Forelimb muscle (tissue), 1 donor: ENCODE data around the gene GOLGA8G. TPM values are rescaled to one million over a fixed set of nuclear protein-coding genes. Genes with fewer than 3 reads are reported as not detected.
"Not testable (repeated sequence)": the region's sequence is repeated elsewhere in the genome, so short reads cannot be mapped to it uniquely, and the experiment has no call there.

Experiments used
- DNase-seq: peaks from one replicate; pipeline ENCODE4 v3.0.0-alpha.2; 2013; ENCODE audit warnings: low read depth
- polyA plus RNA-seq: library from polyadenylated mRNA; unstranded; fragments of 120-200 nt; gene quantifications from one replicate; pipeline ENCODE4 v1.2.1, GENCODE V29; 2013; ENCODE audit not compliant: insufficient read length

The GOLGA8G gene, protein sequence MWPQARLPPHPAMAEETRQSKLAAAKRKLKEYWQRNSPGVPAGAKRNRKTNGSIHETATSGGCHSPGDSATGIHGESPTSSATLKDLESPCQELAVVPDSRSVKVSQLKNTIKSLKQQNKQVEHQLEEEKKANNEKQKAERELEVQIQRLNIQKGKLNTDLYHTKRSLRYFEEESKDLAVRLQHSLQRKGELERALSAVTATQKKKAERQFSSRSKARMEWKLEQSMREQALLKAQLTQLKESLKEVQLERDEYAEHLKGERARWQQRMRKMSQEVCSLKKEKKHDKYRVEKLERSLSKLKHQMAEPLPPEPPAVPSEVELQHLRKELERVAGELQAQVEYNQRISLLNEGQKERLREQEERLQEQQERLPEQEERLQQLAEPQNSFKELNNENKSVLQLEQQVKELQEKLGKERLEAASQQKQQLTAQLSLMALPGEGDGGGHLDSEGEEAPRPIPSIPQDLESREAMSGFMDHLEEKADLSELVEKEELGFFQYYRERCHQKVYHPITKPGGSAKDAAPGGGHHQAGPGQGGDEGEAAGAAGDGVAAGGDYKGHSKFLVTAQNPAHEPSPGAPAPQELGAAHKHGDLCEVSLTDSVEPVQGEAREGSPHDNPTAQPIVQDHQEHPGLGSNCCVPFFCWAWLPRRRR
- 0.13 TPM for polyA plus RNA-seq

DNA sequence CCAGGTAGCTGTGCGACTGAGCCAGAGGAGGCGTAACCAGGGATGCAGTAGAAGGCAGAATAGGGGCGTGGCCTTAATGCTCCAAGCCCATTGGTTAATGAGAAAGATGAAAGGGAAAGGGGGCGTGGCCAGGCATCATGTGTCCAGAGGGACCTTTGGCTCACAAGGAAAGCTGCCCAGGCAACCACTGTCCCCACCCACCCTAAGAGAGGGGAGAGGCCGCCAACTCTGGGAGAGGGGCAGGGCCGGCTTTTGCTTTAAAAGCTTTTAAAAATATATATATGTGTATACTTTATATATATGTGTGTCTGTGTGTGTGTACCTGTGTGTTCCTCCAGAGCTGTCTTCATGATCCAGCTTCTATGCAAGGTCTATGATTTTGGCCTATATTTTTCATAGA, at the start of gene GOLGA8G:
TSS of gene GOLGA8G (minus strand) at position 18 of the 400 bp plus-strand sequence. CDS start 62 bp downstream, outside the sequence.
- not testable (repeated sequence) for DNase-seq

DNA sequence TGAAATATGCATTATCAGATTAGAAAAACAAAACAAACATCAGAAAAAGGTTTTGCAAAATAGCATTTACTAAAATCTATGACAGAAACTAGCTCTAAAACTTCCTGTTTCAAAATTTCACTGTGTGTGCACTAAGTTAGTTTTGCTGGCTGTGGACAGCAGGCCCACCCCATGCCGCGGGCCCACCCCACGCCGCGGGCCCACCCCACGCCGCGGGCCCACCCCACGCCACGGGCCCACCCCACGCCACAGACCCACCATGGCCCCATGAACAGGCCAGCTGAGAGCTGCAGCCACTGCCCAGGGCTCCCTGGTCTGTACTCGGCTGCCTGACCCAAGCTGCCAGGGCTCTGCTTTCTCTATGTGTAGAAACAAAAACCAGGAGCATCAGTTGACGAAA, 40.6 kb upstream of the GOLGA8G start:
- DNase-seq: not testable (repeated sequence)

DNA sequence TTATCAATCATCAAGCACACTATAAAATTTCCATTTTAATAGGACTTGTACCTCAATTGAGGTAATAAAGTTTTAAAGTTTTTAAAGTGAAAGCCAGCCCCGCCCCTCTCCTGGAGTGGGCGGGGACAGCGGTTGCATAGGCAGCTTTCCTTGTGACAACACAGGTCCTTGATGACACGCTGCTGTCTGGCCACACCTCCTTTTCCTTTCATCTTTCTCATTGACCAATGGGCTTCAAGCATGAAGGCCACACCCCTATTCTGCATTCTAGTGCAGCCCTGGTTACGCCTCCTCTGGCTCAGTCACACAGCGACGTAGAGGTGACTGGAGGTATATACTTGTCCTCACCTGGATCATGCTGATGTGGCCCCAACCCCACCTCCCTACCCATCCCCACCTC, 20.5 kb upstream of the GOLGA8G start, which contains the start of gene GOLGA6L25:
TSS of gene GOLGA6L25 (plus strand) at position 301 of the 400 bp plus-strand sequence. CDS start at position 362, 61 bp downstream.
- DNase-seq: not testable (repeated sequence)

DNA sequence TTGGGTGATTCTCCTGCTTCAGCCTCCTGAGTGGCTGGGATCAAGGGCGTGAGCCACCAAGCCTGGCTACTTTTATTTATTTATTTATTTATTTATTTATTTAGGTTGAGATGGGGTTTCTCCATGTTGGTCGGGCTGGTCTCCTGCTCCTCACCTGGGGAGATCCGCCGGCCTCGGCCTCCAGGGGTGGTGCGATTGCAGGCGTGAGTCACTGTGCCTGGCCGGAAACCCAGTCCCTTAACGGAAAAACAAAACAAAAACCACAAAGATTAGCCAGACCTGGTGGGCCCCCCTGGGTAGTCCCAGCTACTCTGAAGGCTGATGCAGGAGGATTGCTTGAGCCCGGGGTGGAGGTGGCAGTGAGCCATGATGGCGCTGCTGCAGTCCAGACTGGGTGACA, 17.6 kb downstream of the GOLGA8G start:
- DNase-seq: not testable (repeated sequence)

DNA sequence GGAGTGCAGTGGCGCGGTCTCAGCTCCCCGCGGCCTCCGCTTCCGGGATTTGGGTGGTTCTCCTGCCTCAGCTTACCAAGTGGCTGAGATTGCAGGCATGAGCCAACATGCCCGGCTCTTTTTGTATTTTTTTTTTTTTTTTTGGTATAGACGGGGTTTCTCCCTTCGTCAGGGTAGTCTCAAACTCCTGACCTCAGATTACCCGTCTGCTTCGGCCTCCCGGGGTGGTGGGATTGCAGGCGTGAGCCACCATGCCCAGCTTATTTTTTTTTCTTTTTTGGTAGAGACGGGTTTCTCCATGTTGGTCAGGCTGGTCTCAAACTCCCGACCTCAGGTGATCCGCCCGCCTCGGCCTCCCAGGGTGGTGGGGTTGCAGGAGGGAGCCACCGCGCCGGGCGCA, 18.6 kb downstream of the GOLGA8G start:
- DNase-seq: not testable (repeated sequence)

DNA sequence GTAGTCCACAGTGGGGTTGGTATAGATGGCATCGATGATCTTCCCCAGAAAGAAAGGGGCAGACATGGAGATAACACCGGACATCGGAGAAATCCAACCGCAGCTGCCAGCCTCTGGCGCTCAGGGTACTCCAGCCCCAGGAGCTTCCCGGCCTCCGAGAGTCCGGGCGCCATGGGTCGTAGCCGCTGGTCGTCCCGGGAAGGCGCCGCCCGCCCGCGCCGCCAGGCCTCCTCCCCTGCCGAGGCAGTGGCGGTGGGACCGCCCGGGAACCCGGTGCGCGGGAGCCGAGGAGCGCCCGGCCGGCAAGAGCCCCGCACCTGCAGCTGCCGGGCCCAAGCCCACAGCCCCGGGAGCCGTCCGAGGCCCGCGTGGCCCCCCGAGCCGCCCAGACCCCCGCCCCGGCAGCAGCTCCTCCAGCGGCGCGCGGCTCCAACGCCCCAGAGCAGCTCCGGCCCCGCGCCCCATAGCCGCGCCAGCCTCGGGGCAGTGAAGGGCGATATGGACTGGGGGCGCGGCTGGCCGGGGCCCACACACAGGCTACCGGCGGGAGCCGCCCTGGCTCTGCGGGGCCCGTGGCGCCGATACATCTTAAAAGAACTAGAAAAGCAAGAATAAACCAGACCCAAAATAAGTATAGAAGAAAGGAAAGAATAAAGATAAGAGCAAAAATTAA, 24.4 kb downstream of the GOLGA8G start:
- DNase-seq: not testable (repeated sequence)

DNA sequence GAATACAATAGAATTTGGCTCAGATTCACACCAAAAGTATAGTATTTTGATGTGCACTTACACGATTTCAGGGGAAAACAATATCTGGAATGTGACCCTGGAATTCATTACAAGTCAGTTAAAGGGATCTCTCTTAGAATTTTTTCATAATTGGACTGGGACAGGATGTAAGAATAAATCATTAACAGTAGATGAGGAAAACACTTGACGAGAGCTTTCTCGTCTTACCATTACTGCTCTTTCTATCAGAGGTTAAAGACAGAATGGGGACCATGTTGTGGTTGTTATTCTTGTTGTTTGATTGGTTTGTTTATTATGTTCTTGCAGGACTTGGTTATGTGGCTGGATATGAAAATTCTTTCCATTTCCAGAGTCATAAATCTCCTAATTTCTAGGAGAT, 51.4 kb downstream of the GOLGA8G start:
- not testable (repeated sequence) for DNase-seq

Other genes starting within 250 kb of the GOLGA8G start
- 30.7 TPM for gene HERC2, start 210.8 kb downstream of the GOLGA8G start, polyA plus RNA-seq
- gene GOLGA6L24, start 174.9 kb downstream of the GOLGA8G start, polyA plus RNA-seq: not detected
- gene GOLGA8F, start 154.3 kb downstream of the GOLGA8G start, polyA plus RNA-seq: not detected
- gene GOLGA6L25, start 20.6 kb upstream of the GOLGA8G start, polyA plus RNA-seq: not detected
- 1.8 TPM for gene GOLGA8M, start 179.4 kb upstream of the GOLGA8G start, polyA plus RNA-seq